ENCODE results near the gene SPATA31C1.
"Not testable (repeated sequence)": the region's sequence is repeated elsewhere in the genome, so short reads cannot be mapped to it uniquely, and the experiment has no call there.

GRCh38 chr9:87934444-87934843, 16.7 kb downstream of the SPATA31C1 start:
- TF ChIP-seq CTCF (IDR thresholded peaks at IDR 0.05); EZH2 (IDR thresholded peaks at IDR 0.05; ENCODE audit: borderline replicate concordance, insufficient read depth, low read depth, low read length, poor library complexity, severe bottlenecking): not testable (repeated sequence)
